GM23248 (cell line): ENCODE measurements around the gene RPS29.

Source experiments
- EZH2 ChIP-seq: fragments of 200-600 bp; sonication (generic); IDR thresholded peaks from 2 replicates; pipeline ENCODE4 v1.6.1; 2018; ENCODE audit warnings: antibody characterized with exemption, mild to moderate bottlenecking; ENCODE audit not compliant: insufficient read depth, poor library complexity, severe bottlenecking
- EZH2phosphoT487 ChIP-seq: fragments of 200-600 bp; sonication (generic); IDR thresholded peaks from 2 replicates; pipeline ENCODE4 v1.6.1; 2018; ENCODE audit warnings: antibody characterized with exemption, moderate library complexity, mild to moderate bottlenecking, low read depth; ENCODE audit not compliant: insufficient read depth

- TF ChIP-seq EZH2 (no peak), EZH2phosphoT487 (no peak)
Observed at GRCh38 chr14:49598189-49598484, 12.0 kb upstream of the RPS29 start.
